Activated CD4-positive, alpha-beta memory T cell treated with anti-CD3 and anti-CD28 coated beads, Interleukin-2, amount 10 ng/mL, durations not matched to agents 7 days and 5 days (primary cell): Measurements from ENCODE around the gene ADGRL3. TPM values are rescaled to one million over a fixed set of nuclear protein-coding genes. Genes with fewer than 3 reads are reported as not detected.
"Not testable (repeated sequence)": the region's sequence is repeated elsewhere in the genome, so short reads cannot be mapped to it uniquely, and the experiment has no call there.

Experiments
- CTCF ChIA-PET: fragments of 350-600 bp; sonication (Branson Sonifier 250); formaldehyde crosslinking; loops from one replicate; lab custom pipeline; 2021; ENCODE audit warnings: antibody characterized with exemption, inconsistent platforms; lab: Charles Lee
- POLR2A ChIA-PET: fragments of 350-600 bp; sonication (Branson Sonifier 250); formaldehyde crosslinking; loops from one replicate; lab custom pipeline; 2021; ENCODE audit warnings: antibody characterized with exemption; lab: Charles Lee
- DNase-seq: peaks from one replicate; pipeline ENCODE4 v3.0.0-alpha.2; 2020
- H3K27ac Mint-ChIP-seq: one replicate; pipeline ENCODE4 v1.8.0; 2021; ENCODE audit warnings: mild to moderate bottlenecking, mixed read lengths
- H3K27me3 Mint-ChIP-seq: one replicate; pipeline ENCODE4 v1.8.0; 2021; ENCODE audit warnings: mixed read lengths
- H3K36me3 Mint-ChIP-seq: one replicate; pipeline ENCODE4 v1.8.0; 2021; ENCODE audit warnings: low read depth, mixed read lengths
- H3K4me1 Mint-ChIP-seq: one replicate; pipeline ENCODE4 v1.8.0; 2021; ENCODE audit warnings: mixed read lengths
- H3K4me3 Mint-ChIP-seq: one replicate; pipeline ENCODE4 v1.8.0; 2021; ENCODE audit warnings: mild to moderate bottlenecking, mixed read lengths
- H3K9me3 Mint-ChIP-seq: one replicate; pipeline ENCODE4 v1.8.0; 2021; ENCODE audit warnings: mixed read lengths
- total RNA-seq, 2 experiments: library from RNA; stranded (reverse); gene quantifications; one replicate each; pipeline ENCODE4 v1.2.3, GENCODE V29; 2021

ADGRL3 gene
- total RNA-seq, 2 experiments from 2014 or later = not detected

DNA sequence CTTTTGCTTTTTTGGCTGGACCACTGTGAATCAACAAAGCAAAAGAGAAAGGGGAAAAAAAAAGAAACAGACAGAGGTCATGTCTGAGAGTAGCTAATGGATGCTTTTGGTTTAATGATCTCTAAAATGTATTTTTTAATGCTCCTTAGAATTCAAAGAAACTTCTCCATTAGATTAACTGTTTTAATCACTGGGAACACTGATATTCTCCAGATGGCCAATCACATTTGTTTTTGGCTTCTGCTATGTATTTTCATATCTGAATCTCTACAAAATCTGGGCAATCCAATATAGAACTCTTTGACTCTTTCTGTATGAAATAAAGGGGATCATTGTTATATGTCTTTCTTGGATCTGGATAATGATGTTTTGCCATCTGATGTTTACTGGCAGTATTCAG, 278.2 kb downstream of the ADGRL3 start:
- no peak for DNase-seq
- Mint-ChIP-seq H3K27ac (no peak overlapping the region), H3K4me3 (no peak overlapping the region), H3K9me3 (no peaks in the 10 kb centered on the region), H3K27me3 (no peaks in the 10 kb centered on the region), H3K36me3 (no peaks in the 10 kb centered on the region), H3K4me1 (no peaks in the 10 kb centered on the region)
- ChIA-PET CTCF (no interaction called here), POLR2A (no interaction called here)

DNA sequence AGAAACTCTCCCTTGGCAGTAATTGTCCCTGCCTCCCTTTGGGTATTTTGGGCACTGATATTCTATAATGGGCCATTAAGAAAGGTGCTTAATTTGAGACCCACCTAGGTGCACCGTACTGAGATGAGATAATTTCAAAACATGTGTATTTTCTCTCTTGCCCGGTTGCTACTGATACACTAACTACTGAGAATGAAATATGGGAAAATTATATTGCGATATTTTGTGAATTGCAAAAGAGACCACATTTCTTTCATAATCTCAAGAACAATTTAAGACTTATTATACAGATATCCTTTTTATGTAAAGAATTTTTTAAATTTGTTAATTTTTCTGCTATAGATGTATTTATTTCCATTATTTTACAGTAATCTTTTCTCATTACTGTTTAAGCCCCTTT, 284.9 kb downstream of the ADGRL3 start:
- Mint-ChIP-seq H3K4me1 (no peaks in the 10 kb centered on the region), H3K36me3 (no peaks in the 10 kb centered on the region), H3K4me3 (no peak overlapping the region), H3K27ac (no peak overlapping the region), H3K9me3 (peaks cover 5% of the 10 kb centered on the region), H3K27me3 (no peaks in the 10 kb centered on the region)
- ChIA-PET POLR2A (no interaction called here), CTCF (no interaction called here)
- no peak for DNase-seq

DNA sequence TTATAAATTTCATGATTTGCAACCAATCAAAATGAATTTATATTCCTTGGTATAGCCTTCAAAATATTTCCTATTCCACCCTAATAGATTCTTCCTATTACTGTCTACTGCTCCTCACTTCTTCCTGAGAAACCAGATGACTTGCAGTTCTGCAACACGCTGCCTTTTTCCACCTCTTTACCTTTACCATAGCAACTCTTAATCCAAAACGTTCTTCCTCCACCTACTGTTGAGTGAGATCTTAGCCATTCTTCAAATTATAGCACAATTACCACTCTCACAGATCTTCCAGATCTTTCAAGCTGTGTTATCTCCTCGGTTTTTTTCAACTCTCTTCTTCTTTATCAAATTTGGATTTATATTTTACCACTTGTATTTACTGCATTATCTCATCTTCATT, 289.8 kb downstream of the ADGRL3 start:
- no peak overlapping the region for H3K4me3 Mint-ChIP-seq

DNA sequence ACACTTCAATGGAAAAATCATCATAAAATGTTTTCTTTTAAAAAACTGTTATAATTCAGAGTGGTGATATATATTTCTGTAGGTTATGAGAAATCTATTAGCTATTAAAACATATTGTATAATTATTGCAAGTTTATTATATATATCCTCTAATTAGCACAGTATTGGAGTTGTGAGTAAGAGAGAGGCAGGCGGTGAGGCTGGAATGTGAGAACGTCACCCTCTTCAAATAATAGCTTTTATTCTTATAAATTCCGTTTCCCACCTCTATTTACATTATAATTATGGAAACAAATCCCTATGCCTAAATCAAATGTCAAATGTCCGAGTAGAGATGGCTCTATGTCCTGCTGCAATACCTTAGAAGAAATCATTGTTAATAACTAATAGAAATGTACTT, 292.9 kb downstream of the ADGRL3 start:
- H3K27ac Mint-ChIP-seq = no peak overlapping the region
- no peaks in the 10 kb centered on the region for H3K36me3 Mint-ChIP-seq
- H3K4me3 Mint-ChIP-seq = no peak overlapping the region
- H3K27me3 Mint-ChIP-seq = no peaks in the 10 kb centered on the region
- POLR2A ChIA-PET = no interaction called here
- peaks cover 7% of the 10 kb centered on the region for H3K9me3 Mint-ChIP-seq
- DNase-seq = no peak
- CTCF ChIA-PET = no interaction called here
- H3K4me1 Mint-ChIP-seq = no peaks in the 10 kb centered on the region

More for the DNA sequence above, 289.8 kb downstream of the ADGRL3 start:
- Mint-ChIP-seq H3K27me3 (no peaks in the 10 kb centered on the region), H3K4me1 (no peaks in the 10 kb centered on the region), H3K9me3 (peaks cover 9% of the 10 kb centered on the region), H3K36me3 (no peaks in the 10 kb centered on the region), H3K27ac (no peak overlapping the region)
- DNase-seq = no peak
- CTCF ChIA-PET = no interaction called here
- POLR2A ChIA-PET = no interaction called here

DNA sequence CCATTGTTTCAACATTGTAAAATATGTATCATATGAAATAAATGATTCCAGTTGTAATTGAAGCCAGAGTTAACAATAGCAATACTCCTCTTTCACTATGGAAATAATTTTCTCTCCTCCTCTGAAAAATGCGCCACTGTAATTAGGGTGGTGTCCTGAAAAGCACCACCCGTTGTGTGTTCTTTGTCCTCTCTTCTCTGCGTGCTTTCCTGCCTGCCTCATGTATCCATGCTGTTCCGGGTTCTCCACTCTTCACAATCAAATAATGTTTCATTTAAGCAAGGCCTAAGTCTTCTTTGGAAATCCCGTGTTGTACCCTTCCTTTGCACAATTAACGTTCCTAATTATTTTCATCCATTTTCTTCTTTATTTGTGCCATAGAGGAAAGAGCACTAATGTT, 293.3 kb downstream of the ADGRL3 start:
- peaks cover 7% of the 10 kb centered on the region for H3K9me3 Mint-ChIP-seq
- no peak overlapping the region for H3K4me3 Mint-ChIP-seq
- no peak for DNase-seq
- H3K36me3 Mint-ChIP-seq = no peaks in the 10 kb centered on the region
- ChIA-PET CTCF (no interaction called here), POLR2A (no interaction called here)
- no peak overlapping the region for H3K27ac Mint-ChIP-seq
- no peaks in the 10 kb centered on the region for H3K4me1 Mint-ChIP-seq
- no peaks in the 10 kb centered on the region for H3K27me3 Mint-ChIP-seq

DNA sequence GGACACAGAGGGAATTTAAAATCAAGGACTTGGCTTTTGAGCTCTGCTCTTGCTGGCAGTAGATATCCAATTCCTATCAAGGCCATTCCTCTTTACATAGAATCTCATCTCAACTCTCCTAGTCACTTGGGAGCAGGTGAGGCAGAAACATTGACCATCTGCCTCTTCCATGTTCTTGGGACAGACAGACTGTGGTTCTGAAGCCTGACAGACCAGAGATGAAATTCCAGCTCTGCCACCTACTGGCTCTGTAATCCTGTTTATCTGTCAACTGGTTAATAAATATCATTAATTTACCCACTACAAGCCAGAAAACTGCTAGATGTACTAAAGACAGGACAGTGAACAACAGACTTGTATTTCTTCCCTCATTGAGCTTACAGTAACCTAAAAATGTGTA, 300.8 kb downstream of the ADGRL3 start:
- no peaks in the 10 kb centered on the region for H3K36me3 Mint-ChIP-seq
- POLR2A ChIA-PET = no interaction called here
- no peaks in the 10 kb centered on the region for H3K9me3 Mint-ChIP-seq
- no peak for DNase-seq
- H3K27me3 Mint-ChIP-seq = no peaks in the 10 kb centered on the region
- no peak overlapping the region for H3K4me3 Mint-ChIP-seq
- H3K27ac Mint-ChIP-seq = no peak overlapping the region
- CTCF ChIA-PET = no interaction called here
- no peaks in the 10 kb centered on the region for H3K4me1 Mint-ChIP-seq

DNA sequence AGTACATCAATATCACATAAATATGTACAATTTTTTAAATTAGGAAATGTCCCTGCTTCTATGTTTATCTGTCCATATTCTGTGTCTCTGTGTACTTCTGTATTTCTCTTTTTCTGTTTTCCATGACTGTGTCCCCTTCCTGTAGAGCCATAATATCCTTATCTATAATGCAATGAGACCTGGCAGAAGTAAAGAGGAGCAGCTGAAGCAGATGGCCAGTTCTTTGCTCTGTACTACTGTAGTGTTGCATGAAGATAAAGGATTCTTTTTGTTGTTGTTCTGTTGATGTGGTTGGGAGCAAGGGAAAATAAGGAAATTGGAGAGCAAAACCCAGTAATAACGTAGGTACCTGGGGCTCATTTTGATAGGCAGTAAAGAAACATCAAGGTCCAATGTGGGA, 301.7 kb downstream of the ADGRL3 start:
- CTCF ChIA-PET = interaction anchor here (0.7 kb wide), 1 partner anchor 26 kb away, joined by 3 read pairs; no protein-coding TSS in a partner anchor

DNA sequence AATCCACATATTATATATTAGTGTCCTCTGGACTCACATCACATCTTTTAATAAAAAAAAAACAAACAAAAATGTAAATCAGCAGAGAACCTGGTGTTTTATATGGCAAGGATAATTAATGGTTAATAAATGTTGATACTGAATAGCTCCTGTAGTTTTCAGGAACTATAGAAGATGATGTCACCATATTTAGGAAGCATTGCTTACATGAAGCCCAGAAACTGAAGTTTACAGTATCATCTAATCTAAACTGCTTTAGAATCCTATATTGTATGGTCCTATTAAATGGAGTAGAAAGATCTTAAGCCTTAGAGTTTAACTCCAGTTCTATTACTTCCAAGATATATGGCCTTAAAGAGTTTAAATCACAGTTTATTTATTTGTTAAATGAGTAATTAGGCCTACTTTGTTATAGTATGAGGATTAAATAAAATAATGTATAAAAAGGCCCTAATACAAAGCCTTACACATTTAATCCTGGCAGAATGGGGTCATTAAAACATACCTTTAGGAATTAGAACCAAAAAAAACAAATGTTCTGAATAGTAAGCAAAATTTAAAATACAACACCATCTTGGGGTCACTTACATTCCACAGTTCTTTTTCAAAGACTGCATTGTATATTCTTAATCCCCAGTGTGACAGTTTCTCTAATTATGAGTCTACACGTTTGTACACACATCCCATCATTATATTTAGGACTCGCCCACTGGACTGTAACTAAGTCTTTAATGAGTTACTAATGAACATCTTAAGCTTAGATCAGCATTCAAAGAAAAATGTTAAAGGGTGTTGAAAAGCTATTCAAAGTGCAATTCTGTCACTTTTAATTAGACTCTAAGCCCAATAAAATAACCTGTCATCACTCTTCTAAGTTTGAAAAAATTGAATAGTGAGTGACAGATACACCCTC, 305.9 kb downstream of the ADGRL3 start:
- Mint-ChIP-seq H3K4me3 (no peak overlapping the region), H3K9me3 (peaks cover 5% of the 10 kb centered on the region), H3K27ac (no peak overlapping the region), H3K27me3 (no peaks in the 10 kb centered on the region), H3K4me1 (no peaks in the 10 kb centered on the region), H3K36me3 (no peaks in the 10 kb centered on the region)
- no peak for DNase-seq
- POLR2A ChIA-PET = no interaction called here
- CTCF ChIA-PET = no interaction called here

More for the DNA sequence above, 301.7 kb downstream of the ADGRL3 start:
- Mint-ChIP-seq H3K9me3 (no peaks in the 10 kb centered on the region), H3K27me3 (no peaks in the 10 kb centered on the region), H3K4me1 (no peaks in the 10 kb centered on the region), H3K27ac (no peak overlapping the region), H3K4me3 (no peak overlapping the region), H3K36me3 (no peaks in the 10 kb centered on the region)
- POLR2A ChIA-PET = no interaction called here
- no peak for DNase-seq

DNA sequence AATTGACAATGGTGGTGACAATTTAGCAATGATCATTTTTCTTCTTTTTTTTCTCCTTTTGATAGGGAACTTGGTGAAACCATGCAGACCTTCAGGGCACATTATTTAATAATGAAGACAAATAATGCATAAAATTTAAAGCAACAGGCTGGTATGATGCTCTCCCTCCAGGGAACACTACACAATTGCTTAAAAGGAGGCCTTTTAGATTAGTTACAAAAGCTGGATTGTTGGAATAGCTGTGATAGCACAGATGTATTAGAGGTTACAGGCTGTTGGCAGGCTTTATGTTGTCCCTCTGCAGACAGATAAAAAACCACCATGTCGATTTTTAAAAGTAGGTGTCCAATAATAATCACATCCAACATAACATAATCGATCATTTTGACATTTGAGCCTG, 307.0 kb downstream of the ADGRL3 start:
- POLR2A ChIA-PET = no interaction called here
- Mint-ChIP-seq H3K27me3 (no peaks in the 10 kb centered on the region), H3K27ac (no peak overlapping the region), H3K36me3 (no peaks in the 10 kb centered on the region), H3K4me3 (no peak overlapping the region), H3K4me1 (no peaks in the 10 kb centered on the region), H3K9me3 (peaks cover 5% of the 10 kb centered on the region)
- CTCF ChIA-PET = no interaction called here
- DNase-seq = no peak

DNA sequence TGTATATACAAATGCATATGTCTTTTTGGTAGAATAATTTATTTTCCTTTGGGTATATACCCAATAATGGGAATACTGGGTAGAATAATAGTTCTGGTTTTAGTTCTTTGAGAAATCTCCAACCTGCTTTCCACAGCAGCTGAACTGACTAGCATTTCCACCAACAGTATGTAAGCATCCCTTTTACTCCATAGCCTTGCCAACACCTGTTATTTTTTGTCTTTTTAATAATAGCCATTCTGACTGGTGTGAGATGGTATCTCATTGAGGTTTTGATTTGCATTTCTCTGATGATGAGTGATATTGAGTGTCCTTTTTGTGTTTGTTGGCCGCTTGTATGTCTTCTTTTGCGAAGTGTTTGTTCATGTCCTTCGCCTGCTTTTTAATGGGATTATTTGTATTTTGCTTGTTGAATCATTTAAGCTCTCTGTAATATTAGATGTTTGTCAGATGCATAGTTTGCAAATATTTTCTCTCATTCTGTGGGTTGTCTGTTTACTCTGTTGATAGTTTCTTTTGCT, 309.7 kb downstream of the ADGRL3 start:
- H3K4me3 Mint-ChIP-seq, CTCF ChIA-PET, H3K27me3 Mint-ChIP-seq, H3K27ac Mint-ChIP-seq, H3K36me3 Mint-ChIP-seq, POLR2A ChIA-PET, H3K4me1 Mint-ChIP-seq, H3K9me3 Mint-ChIP-seq, DNase-seq: not testable (repeated sequence)

DNA sequence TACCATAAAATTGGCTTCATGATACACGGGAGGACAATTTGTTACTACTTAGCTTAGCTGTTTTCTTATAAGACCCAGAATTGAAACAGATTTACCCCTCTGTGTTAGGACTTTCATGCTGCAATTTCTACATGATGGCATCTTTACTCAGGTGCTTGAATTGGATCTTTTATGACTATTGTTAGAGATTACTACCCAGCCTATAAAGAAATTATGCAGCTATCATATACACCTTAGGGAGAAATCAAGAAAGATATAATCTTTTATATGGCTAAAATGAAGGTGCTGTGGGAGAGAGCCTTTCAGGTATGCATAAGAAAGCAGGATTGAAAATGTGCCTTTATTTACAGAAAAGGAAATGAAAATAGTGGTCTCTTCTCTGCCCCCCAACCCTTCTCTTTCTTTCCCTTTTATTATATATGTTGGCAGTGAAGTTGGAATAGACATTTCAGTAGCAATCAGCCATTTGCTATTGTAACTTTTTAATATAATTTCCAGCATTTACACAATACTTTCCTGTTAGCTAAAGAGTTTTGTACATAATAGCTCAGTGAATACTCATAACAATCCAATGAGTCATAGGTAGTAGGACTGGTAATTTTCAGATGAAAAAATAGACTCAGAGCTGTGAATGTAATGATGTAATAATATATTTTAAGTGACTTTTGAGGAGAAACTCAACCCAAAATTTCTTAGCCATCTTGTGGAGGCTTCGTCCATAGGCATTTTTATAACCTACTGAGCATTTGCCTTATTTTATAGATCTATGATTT, 311.8 kb downstream of the ADGRL3 start:
- Mint-ChIP-seq H3K27me3 (no peaks in the 10 kb centered on the region), H3K4me3 (no peak overlapping the region), H3K36me3 (no peaks in the 10 kb centered on the region), H3K27ac (no peak overlapping the region), H3K9me3 (peaks cover 5% of the 10 kb centered on the region), H3K4me1 (no peaks in the 10 kb centered on the region)
- DNase-seq = no peak
- CTCF ChIA-PET = no interaction called here
- POLR2A ChIA-PET = no interaction called here

DNA sequence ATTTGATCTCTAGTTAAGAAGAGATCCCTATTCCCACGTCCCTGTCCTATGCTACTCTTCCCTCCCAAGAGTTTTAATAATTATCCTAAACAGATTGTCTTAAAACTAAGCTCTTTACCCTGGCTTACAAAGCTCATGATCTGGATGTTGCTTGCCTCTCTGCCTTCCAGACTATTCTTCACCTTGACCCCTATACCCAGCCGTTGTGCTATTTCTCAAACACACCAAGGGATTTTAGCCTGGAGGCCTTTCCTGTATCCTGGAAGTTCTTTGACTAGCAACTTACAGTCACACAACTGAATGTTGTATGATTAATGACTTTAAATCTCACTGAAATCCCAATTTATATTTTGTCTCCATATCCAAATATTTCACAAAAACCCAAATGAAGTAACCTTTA, 314.9 kb downstream of the ADGRL3 start:
- CTCF ChIA-PET = no interaction called here
- no peaks in the 10 kb centered on the region for H3K4me1 Mint-ChIP-seq
- H3K36me3 Mint-ChIP-seq = no peaks in the 10 kb centered on the region
- H3K9me3 Mint-ChIP-seq = peaks cover 4% of the 10 kb centered on the region
- H3K4me3 Mint-ChIP-seq = no peak overlapping the region
- no peak for DNase-seq
- no peak overlapping the region for H3K27ac Mint-ChIP-seq
- no peaks in the 10 kb centered on the region for H3K27me3 Mint-ChIP-seq
- POLR2A ChIA-PET = no interaction called here

DNA sequence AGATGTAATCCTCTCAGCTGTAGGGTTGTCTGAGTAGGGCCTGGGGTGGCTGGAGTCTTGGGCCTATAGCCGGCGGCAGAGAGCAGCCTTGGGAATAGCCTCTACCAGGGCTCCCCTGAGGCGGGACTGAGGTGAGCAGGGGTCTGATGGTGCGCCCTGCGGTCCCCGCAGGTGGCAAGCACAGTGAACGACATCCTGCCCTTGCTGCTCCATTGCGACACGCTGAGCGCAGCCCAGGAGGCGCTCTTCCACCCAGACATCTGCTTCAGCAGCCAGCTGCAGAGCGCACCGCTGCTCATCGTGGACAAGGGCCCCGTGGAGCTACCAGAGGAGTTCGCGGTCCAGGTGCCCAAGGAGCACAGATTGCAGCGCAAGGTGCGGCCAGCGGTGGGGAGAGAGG, 317.0 kb downstream of the ADGRL3 start:
- POLR2A ChIA-PET = no interaction called here
- no peak for DNase-seq
- H3K9me3 Mint-ChIP-seq = peaks cover 7% of the 10 kb centered on the region
- H3K27me3 Mint-ChIP-seq = no peaks in the 10 kb centered on the region
- H3K36me3 Mint-ChIP-seq = no peaks in the 10 kb centered on the region
- no peaks in the 10 kb centered on the region for H3K4me1 Mint-ChIP-seq
- no peak overlapping the region for H3K4me3 Mint-ChIP-seq
- CTCF ChIA-PET = no interaction called here
- no peak overlapping the region for H3K27ac Mint-ChIP-seq
